GM13976 (cell line): ENCODE results near the gene MYO5B.

ENCODE experiments used
- DNase-seq: peaks from one replicate; pipeline ENCODE4 v3.0.0; 2012; ENCODE audit warnings: low spot score
- in situ Hi-C: fragments of 300-500 bp; cut with MboI; formaldehyde crosslinking; loops from one replicate; pipeline ENCODE4 v1.12.0; 2022; ENCODE audit warnings: low sequenced_read_pairs, mixed read lengths, inconsistent platforms; ENCODE audit not compliant: unreplicated experiment
- TF ChIP-seq, protein P1 (sequence below): IDR thresholded peaks from 2 replicates; pipeline ENCODE4 v1.5.1; 2012; ENCODE audit warnings: borderline replicate concordance, mild to moderate bottlenecking; ENCODE audit not compliant: insufficient read depth; ENCODE audit errors: extremely low read depth, missing control alignments, control extremely low read depth

The MYO5B gene

DNA sequence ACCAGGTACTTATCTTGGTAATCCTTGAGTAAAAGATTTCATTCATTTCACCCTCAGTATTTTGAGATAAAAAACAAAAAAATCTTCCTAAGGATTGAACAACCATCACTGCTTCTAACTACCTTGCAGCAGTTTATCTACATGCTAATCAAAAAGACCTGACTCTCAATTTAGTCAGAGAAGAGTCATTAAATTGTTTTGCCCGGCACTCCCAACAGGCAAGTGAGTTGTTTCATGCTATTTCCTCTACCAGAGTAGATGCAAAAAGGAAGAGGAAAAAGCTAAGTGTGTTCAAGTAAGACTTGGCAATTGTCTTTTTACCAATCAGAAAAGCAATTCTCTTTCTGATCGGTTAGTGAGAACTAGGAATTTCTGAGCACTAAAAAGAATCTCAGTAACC, 39.5 kb downstream of the MYO5B start:
- TF ChIP-seq, protein P1, sequence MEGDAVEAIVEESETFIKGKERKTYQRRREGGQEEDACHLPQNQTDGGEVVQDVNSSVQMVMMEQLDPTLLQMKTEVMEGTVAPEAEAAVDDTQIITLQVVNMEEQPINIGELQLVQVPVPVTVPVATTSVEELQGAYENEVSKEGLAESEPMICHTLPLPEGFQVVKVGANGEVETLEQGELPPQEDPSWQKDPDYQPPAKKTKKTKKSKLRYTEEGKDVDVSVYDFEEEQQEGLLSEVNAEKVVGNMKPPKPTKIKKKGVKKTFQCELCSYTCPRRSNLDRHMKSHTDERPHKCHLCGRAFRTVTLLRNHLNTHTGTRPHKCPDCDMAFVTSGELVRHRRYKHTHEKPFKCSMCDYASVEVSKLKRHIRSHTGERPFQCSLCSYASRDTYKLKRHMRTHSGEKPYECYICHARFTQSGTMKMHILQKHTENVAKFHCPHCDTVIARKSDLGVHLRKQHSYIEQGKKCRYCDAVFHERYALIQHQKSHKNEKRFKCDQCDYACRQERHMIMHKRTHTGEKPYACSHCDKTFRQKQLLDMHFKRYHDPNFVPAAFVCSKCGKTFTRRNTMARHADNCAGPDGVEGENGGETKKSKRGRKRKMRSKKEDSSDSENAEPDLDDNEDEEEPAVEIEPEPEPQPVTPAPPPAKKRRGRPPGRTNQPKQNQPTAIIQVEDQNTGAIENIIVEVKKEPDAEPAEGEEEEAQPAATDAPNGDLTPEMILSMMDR, result no peak
- in situ Hi-C loops, result no loop called here
- DNase-seq, result no peak

DNA sequence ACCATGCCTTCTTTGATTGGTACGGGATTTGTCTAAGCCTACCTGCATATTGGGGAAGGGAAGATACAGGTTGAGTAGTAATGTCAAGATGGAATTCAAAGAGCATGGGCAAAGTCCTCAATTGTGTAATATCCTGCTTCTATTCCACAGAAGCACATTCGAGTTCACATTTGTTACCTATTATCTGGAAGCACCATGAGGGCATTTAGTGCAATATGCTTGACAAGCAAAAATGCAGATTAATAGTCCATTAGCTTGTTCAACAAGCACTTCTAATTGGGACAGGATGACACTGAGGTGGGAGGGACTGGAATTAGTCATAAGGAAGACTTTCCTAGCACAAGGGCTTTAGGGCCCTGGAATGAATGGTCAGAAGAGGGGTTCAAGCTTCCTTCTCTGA, 40.5 kb downstream of the MYO5B start:
- no peak for DNase-seq
- TF ChIP-seq, protein P1, result no peak
- in situ Hi-C loops, result no loop called here

DNA sequence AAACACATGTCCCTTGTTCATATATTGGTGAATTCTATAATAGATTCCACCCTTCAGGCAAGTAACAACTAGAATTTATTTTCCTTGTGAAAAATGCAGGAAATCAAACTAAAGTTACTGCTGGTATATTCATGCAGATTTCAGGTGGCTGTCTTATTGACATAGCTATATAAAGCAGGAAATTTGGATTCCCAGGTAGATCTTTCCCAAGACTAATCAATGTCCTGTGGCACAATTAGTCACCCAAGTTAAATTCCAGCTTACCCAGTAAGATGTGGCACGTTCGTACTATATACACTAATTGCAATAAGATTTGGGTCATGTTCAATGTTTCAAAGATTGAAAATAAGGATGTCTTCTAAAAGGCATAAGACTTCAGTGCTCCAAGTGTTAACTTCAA, 42.0 kb downstream of the MYO5B start:
- in situ Hi-C loops, result no loop called here
- TF ChIP-seq, protein P1, result no peak
- no peak for DNase-seq

DNA sequence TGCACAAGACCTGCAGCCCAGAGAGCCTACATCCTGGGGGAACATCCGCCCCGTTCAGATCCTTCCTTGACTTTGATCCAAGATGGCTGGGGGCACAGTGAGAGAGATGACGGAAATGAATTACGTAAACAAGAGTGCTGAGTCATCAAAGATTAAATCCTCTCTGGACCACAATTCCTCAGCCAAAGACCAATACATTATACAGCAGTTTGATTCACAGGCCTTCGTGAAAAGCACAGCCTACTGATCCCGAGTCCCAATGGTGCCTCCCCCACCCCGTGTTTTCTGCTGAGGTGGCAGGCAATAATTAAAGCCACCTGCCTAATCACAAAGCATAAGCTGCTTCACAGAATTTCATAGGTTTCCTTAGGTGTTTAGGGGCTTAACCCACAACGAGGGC, 43.0 kb downstream of the MYO5B start:
- TF ChIP-seq, protein P1, result no peak
- in situ Hi-C loops, result no loop called here
- DNase-seq, result no peak

DNA sequence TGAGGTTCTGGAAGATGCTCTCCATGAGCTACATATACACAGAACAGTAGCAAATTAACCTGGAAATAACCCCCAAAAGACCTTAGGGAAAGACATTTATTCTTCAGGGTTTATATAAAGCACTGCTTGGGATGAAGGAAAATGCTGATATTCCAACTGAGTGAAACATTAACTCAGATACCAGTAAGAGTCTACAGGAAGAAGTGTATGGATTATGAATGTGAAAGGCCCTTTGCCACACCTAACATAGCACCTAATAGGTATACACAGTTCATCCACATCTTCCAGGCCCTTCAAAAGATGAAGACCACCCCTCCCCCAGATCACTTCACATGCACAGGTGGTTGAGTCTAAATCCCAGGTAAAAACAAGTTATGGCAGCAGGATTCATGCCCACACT, 50.4 kb downstream of the MYO5B start:
- in situ Hi-C loops, result no loop called here
- TF ChIP-seq, protein P1, result no peak

DNA sequence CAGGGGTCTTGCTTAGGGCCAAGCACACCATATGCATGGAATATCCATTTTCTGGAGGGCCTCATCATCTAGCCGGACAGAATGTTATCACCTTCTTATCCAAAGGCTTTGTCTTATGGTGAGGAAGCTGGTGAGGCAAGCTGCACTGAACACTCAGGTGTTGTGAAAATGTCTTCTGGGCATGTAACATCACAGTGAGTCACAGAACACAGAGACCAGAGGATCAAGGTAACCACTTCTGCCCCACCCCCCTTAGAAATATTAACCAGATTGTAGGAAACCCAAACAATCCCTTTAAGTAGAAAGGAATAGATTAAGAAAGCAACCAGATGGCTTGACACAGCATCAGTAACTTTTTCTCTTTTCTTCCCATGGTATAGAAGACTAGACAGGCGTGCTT, 51.1 kb downstream of the MYO5B start:
- DNase-seq, result no peak
- TF ChIP-seq, protein P1, result no peak
- in situ Hi-C loops, result no loop called here

More for the DNA sequence above, 50.4 kb downstream of the MYO5B start:
- DNase-seq, result no peak

DNA sequence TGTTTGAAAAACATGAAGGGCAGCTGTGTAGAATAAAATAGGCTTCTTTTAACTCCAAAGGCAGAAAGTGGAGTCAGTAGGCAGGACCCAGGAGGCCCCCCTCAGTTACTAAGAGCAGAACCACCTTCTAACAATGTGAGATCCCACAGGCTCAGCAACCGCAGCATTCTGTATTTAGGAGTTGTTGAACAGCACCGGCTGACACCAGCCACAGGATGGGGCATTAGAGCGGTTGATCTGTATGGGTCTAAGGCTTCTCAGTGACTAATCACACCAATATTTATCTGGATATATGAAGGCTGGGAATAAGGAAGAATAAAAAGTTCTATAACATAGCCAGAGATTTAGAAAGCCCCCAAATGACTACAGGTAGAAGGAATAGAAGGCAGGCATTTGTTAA, 51.7 kb downstream of the MYO5B start:
- in situ Hi-C loops, result no loop called here
- TF ChIP-seq, protein P1, result no peak
- DNase-seq, result no peak
